ENCODE results near the gene PLCL1. TPM values are rescaled to one million over a fixed set of nuclear protein-coding genes. Genes with fewer than 3 reads are reported as not detected.

The PLCL1 gene
- total RNA-seq: 14.7 TPM
- polyA plus RNA-seq (ENCODE audit: insufficient read depth, low read depth, low replicate concordance): 13.6 TPM
- long read RNA-seq, donor 1, full-length matches to known transcripts: 2 of 2 reads
- long read RNA-seq, donor 1, partial matches to known transcripts: 0 of 2 reads
- long read RNA-seq, donor 1, other reads (novel, unspliced or antisense): 0 of 2 reads
- long read RNA-seq, donor 2: 0 reads
- long read RNA-seq, donor 3, full-length matches to known transcripts: 1 of 1 reads
- long read RNA-seq, donor 3, partial matches to known transcripts: 0 of 1 reads
- long read RNA-seq, donor 3, other reads (novel, unspliced or antisense): 0 of 1 reads
- long read RNA-seq, donor 4, full-length matches to known transcripts: 2 of 2 reads
- long read RNA-seq, donor 4, partial matches to known transcripts: 0 of 2 reads
- long read RNA-seq, donor 4, other reads (novel, unspliced or antisense): 0 of 2 reads
- long read RNA-seq, donor 5, full-length matches to known transcripts: 1 of 1 reads
- long read RNA-seq, donor 5, partial matches to known transcripts: 0 of 1 reads
- long read RNA-seq, donor 5, other reads (novel, unspliced or antisense): 0 of 1 reads
- long read RNA-seq, donor 6: 0 reads
- long read RNA-seq, donor 7, full-length matches to known transcripts: 6 of 10 reads
- long read RNA-seq, donor 7, partial matches to known transcripts: 0 of 10 reads
- long read RNA-seq, donor 7, other reads (novel, unspliced or antisense): 4 of 10 reads
- long read RNA-seq, donor 8, full-length matches to known transcripts: 1 of 1 reads
- long read RNA-seq, donor 8, partial matches to known transcripts: 0 of 1 reads
- long read RNA-seq, donor 8, other reads (novel, unspliced or antisense): 0 of 1 reads
- long read RNA-seq, donor 9: 0 reads
- long read RNA-seq, donor 10, full-length matches to known transcripts: 1 of 7 reads
- long read RNA-seq, donor 10, partial matches to known transcripts: 6 of 7 reads
- long read RNA-seq, donor 10, other reads (novel, unspliced or antisense): 0 of 7 reads

- DNase-seq: peak; percentile 95 to 97 (median 95)
- H3K4me3 ChIP-seq (ENCODE audit: low read length in 3 of 3): peak within 1 kb of the TSS; percentile 72 to 97 (median 76)
- peak; percentile 16 for TF ChIP-seq CTCF (IDR thresholded peaks at IDR 0.05; ENCODE audit: borderline replicate concordance, extremely low read depth, insufficient read depth)
- intact Hi-C loops (cut with DNase I): loop anchor here (5.0 kb wide), 1 partner anchor 323 kb away; no protein-coding TSS in a partner anchor
- peak; percentile 8 for FAIRE-seq
- H3K9me3 ChIP-seq (ENCODE audit: control insufficient read depth in 2 of 3, insufficient read depth in 1 of 3, low read length in 3 of 3): no peaks in the 10 kb centered on the region
- H3K4me1 ChIP-seq (ENCODE audit: control insufficient read depth in 2 of 3, insufficient read depth in 2 of 3, low read depth in 1 of 3, low read length in 3 of 3): peaks cover 2 to 6% (median 3%) of the 10 kb centered on the region in 3 donors
- H3K9ac ChIP-seq (ENCODE audit: low read length in 3 of 3): peak within 1 kb of the TSS; percentile 21 to 72 (median 61)
- peak within 1 kb of the TSS; percentile 61 to 73 for H3K27ac ChIP-seq (ENCODE audit: low read depth in 2 of 2, low read length in 2 of 2)
- no peaks in the 10 kb centered on the region for H3K36me3 ChIP-seq (ENCODE audit: control insufficient read depth in 2 of 3, insufficient read depth in 3 of 3, low read length in 3 of 3)
- no peaks in the 10 kb centered on the region for H3K27me3 ChIP-seq (ENCODE audit: control insufficient read depth, insufficient read depth, low read length)
These were observed at the start of gene PLCL1 for GRCh38 chr2:197804049-197804757. TSS of gene PLCL1 (plus strand) at chr2:197804593.

DNA sequence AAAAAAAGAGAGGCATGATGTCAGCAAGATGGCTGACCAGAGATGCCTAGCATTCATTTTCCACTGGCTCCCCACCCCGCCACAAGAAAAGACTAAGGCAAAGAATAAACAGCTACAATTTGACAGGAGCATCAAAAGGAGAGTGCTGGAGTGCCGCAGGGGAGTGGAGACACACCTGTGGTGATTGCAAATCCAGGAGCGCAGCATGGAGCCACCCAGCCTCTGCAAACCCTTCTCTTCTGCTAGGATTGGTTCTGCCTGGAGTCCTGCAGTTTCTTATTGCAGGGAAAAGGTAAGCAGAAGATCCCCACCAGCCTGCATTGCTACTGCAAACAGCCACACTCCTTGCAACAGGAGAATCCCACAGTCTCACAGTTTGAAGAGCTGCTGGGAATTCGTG is 45.4 kb upstream of the PLCL1 start:
- Histone ChIP-seq H3K27ac (ENCODE audit: low read depth in 2 of 2, low read length in 2 of 2) (no peak overlapping the region), H3K27me3 (ENCODE audit: control insufficient read depth, insufficient read depth, low read length) (no peaks in the 10 kb centered on the region), H3K9me3 (ENCODE audit: control insufficient read depth in 2 of 3, insufficient read depth in 1 of 3, low read length in 3 of 3) (peaks cover 0 to 10% (median 7%) of the 10 kb centered on the region in 3 donors), H3K4me1 (ENCODE audit: control insufficient read depth in 2 of 3, insufficient read depth in 2 of 3, low read depth in 1 of 3, low read length in 3 of 3) (no peaks in the 10 kb centered on the region), H3K36me3 (ENCODE audit: control insufficient read depth in 2 of 3, insufficient read depth in 3 of 3, low read length in 3 of 3) (no peaks in the 10 kb centered on the region), H3K4me3 (ENCODE audit: low read length in 3 of 3) (no peak overlapping the region), H3K9ac (ENCODE audit: low read length in 3 of 3) (no peak overlapping the region)
- FAIRE-seq (no peak), DNase-seq (no peak)
- intact Hi-C loops (cut with DNase I): no loop called here
- no peak for TF ChIP-seq CTCF (IDR thresholded peaks at IDR 0.05; ENCODE audit: borderline replicate concordance, extremely low read depth, insufficient read depth)

DNA sequence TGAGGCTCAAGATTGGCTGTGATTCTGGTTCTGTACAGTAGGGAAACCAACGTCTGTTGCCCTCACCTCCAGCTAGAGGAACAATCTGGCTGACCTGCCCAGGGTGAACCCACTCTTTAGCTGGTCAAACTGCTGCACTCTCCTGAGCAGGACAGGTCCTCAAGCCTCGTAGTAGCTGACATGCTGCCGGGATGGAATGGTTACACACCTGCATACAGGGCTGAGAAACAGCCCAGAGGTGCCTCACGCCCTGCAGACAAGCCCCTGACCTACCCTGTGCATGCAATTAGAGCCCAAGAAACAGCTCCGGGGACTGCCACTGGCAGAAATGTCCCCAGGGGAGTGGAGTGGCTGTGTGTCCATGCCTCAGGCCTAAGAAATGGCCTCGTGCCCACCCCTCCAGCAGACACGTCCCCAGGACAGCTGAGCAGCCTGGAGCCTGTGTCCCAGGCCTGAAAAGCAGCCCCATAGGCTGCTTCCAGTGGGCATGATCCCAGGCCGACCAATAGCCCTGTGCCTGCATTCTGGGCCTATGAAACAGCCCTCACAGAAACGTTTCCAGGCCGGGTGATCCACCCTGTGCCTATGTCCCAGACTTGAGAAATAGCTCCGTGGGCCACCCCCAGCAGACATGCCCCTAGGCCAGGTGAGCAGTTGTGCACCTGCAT is 44.6 kb upstream of the PLCL1 start:
- intact Hi-C loops (cut with DNase I): no loop called here
- Histone ChIP-seq H3K36me3 (ENCODE audit: control insufficient read depth in 2 of 3, insufficient read depth in 3 of 3, low read length in 3 of 3) (no peaks in the 10 kb centered on the region), H3K9me3 (ENCODE audit: control insufficient read depth in 2 of 3, insufficient read depth in 1 of 3, low read length in 3 of 3) (peaks cover 0 to 10% (median 7%) of the 10 kb centered on the region in 3 donors), H3K4me3 (ENCODE audit: low read length in 3 of 3) (no peak overlapping the region), H3K27me3 (ENCODE audit: control insufficient read depth, insufficient read depth, low read length) (no peaks in the 10 kb centered on the region), H3K9ac (ENCODE audit: low read length in 3 of 3) (no peak overlapping the region), H3K4me1 (ENCODE audit: control insufficient read depth in 2 of 3, insufficient read depth in 2 of 3, low read depth in 1 of 3, low read length in 3 of 3) (no peaks in the 10 kb centered on the region), H3K27ac (ENCODE audit: low read depth in 2 of 2, low read length in 2 of 2) (no peak overlapping the region)
- TF ChIP-seq CTCF (IDR thresholded peaks at IDR 0.05; ENCODE audit: borderline replicate concordance, extremely low read depth, insufficient read depth): no peak
- FAIRE-seq (no peak), DNase-seq (peak in 1 of 5 donors; percentile 50)

Measured in kidney (tissue), 22 donors.